Measurements from ENCODE around the gene LANCL2.
A peak's percentile ranks its signal among the peaks of the same experiment; 100 is the strongest.

Gene LANCL2

DNA sequence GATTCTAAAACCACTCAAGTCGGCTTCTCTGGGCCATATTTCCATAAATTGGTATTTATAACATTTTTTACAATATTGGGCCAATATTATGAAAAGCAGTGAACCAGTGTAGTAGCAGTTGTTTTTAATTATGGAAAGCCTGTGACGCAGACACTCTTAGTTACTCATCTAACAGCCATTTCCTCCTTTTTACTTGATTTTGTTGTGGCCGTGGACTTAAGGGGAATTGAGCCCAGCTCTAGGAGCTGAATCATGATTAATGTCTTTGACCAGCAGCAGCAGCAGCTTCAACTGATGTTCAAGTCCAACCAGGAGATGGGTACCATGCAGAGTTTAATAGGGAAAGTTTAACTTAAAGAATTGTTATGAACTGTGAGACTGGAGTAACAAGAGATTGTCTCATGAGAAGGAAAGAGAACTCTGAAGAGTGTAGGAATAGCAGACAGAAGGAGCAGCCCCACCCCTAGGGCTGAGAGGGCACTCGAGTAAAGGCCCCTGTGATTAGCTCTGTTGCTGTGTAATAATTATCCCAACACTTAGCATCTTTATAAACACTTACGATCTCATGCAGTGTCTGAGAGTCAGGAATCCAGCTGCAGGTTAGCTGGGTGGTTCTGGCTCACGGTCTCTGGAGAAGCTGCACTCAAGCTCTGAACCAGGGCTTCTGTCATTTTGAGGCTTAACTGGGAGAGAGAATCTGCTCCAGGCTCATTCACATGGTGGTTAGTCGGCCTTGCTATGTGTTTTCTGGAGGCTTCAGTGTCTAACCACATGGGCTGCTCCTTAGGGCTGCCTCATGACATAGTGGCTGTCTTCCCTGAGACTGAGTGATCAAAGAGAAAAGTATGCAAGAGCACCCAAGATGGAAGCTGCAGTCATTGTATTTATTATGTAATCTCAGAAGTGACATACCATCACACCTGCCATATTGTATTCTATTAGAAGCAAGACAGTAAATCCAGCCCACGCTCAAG is 4.6 kb downstream of the LANCL2 start:
- POLR2A ChIA-PET, result no interaction called here
- Histone ChIP-seq H3K9me3 (ENCODE audit: control extremely low read depth in 1 of 5, control insufficient read depth in 4 of 5, insufficient read depth in 2 of 5, low read depth in 1 of 5, low read length in 4 of 5) (no peaks in the 10 kb centered on the region), H3K4me3 (ENCODE audit: control insufficient read depth in 1 of 7, extremely low read depth in 1 of 7, insufficient read depth in 4 of 7, low read depth in 2 of 7, low read length in 6 of 7) (no peak overlapping the region), H3K36me3 (ENCODE audit: control insufficient read depth in 4 of 4, insufficient read depth in 4 of 4, low read length in 3 of 4) (no peaks in the 10 kb centered on the region), H3K27ac (ENCODE audit: insufficient read depth in 1 of 2, low read depth in 1 of 2, low read length in 2 of 2, poor library complexity in 1 of 2, severe bottlenecking in 2 of 2) (no peak overlapping the region), H3K27me3 (replicated peaks in 2 of 5; ENCODE audit: control insufficient read depth in 4 of 5, insufficient read depth in 5 of 5, low read length in 4 of 5) (no peaks in the 10 kb centered on the region), H3K4me1 (ENCODE audit: control extremely low read depth in 1 of 4, control insufficient read depth in 4 of 4, insufficient read depth in 4 of 4, low read length in 3 of 4) (peaks cover 6 to 16% (median 12%) of the 10 kb centered on the region in 4 experiments)
- 100% methylated on average over 5 of the region's 8 CpGs for WGBS (ENCODE audit: insufficient coverage)
- no peak for DNase-seq
- CTCF ChIA-PET, result interaction anchor here (0.8 to 0.9 kb wide), 2 partner anchors 61 to 694 kb away, joined by 3 to 4 read pairs; partner anchors contain the start of gene SUMF2

- Histone ChIP-seq H3K36me3 (ENCODE audit: control insufficient read depth in 4 of 4, insufficient read depth in 4 of 4, low read length in 3 of 4) (no peaks in the 10 kb centered on the region), H3K27me3 (replicated peaks in 2 of 5; ENCODE audit: control insufficient read depth in 4 of 5, insufficient read depth in 5 of 5, low read length in 4 of 5) (no peaks in the 10 kb centered on the region), H3K9me3 (ENCODE audit: control extremely low read depth in 1 of 5, control insufficient read depth in 4 of 5, insufficient read depth in 2 of 5, low read depth in 1 of 5, low read length in 4 of 5) (no peaks in the 10 kb centered on the region), H3K4me3 (ENCODE audit: control insufficient read depth in 1 of 7, extremely low read depth in 1 of 7, insufficient read depth in 4 of 7, low read depth in 2 of 7, low read length in 6 of 7) (no peak overlapping the region), H3K4me1 (ENCODE audit: control extremely low read depth in 1 of 4, control insufficient read depth in 4 of 4, insufficient read depth in 4 of 4, low read length in 3 of 4) (no peaks in the 10 kb centered on the region), H3K27ac (ENCODE audit: insufficient read depth in 1 of 2, low read depth in 1 of 2, low read length in 2 of 2, poor library complexity in 1 of 2, severe bottlenecking in 2 of 2) (no peak overlapping the region)
- DNase-seq, result no peak
- POLR2A ChIA-PET, result interaction anchor here (2.8 kb wide), 1 partner anchor 9 kb away, joined by 8 read pairs; the partner anchor contains the start of gene LANCL2
- WGBS (ENCODE audit: insufficient coverage), result no CpG with 5 or more reads among the region's 2 CpGs
- CTCF ChIA-PET, result interaction anchor here (1.0 kb wide), 1 partner anchor 41 kb away, joined by 3 read pairs; no protein-coding TSS in a partner anchor
Measured at GRCh38 chr7:55374213-55374612, 9.1 kb downstream of the LANCL2 start.

DNA sequence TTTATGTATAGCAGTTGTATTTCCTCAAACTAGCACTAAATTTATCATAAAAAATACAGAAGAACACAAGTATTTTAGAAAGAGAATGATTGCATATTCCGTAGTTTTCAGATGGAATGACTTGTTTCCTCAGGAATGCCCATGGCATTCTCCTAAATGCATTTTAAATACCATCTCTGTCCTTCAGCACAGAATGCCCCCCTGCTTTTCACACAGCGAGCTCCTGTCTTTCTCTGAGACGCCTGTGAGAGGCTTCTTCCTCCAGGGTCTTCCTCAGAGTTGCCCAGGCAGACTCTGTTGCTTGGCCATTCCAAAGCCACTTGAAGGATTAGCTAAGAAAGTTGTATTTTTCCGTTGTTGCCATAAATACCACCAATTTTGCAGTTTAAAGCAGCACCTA is 10.1 kb downstream of the LANCL2 start:
- Histone ChIP-seq H3K4me3 (ENCODE audit: control insufficient read depth in 1 of 7, extremely low read depth in 1 of 7, insufficient read depth in 4 of 7, low read depth in 2 of 7, low read length in 6 of 7) (no peak overlapping the region), H3K27ac (ENCODE audit: insufficient read depth in 1 of 2, low read depth in 1 of 2, low read length in 2 of 2, poor library complexity in 1 of 2, severe bottlenecking in 2 of 2) (no peak overlapping the region), H3K36me3 (ENCODE audit: control insufficient read depth in 4 of 4, insufficient read depth in 4 of 4, low read length in 3 of 4) (no peaks in the 10 kb centered on the region), H3K4me1 (ENCODE audit: control extremely low read depth in 1 of 4, control insufficient read depth in 4 of 4, insufficient read depth in 4 of 4, low read length in 3 of 4) (no peaks in the 10 kb centered on the region), H3K9me3 (ENCODE audit: control extremely low read depth in 1 of 5, control insufficient read depth in 4 of 5, insufficient read depth in 2 of 5, low read depth in 1 of 5, low read length in 4 of 5) (no peaks in the 10 kb centered on the region), H3K27me3 (replicated peaks in 2 of 5; ENCODE audit: control insufficient read depth in 4 of 5, insufficient read depth in 5 of 5, low read length in 4 of 5) (no peaks in the 10 kb centered on the region)
- DNase-seq, result no peak
- ChIA-PET POLR2A (interaction anchor here (2.8 kb wide), 1 partner anchor 10 kb away, joined by 8 read pairs; the partner anchor contains the start of gene LANCL2), CTCF (interaction anchor here (1.0 kb wide), 1 partner anchor 10 kb away, joined by 3 read pairs; the partner anchor contains the start of gene LANCL2)
- 93% methylated on average over 3 of the region's 4 CpGs for WGBS (ENCODE audit: insufficient coverage)

DNA sequence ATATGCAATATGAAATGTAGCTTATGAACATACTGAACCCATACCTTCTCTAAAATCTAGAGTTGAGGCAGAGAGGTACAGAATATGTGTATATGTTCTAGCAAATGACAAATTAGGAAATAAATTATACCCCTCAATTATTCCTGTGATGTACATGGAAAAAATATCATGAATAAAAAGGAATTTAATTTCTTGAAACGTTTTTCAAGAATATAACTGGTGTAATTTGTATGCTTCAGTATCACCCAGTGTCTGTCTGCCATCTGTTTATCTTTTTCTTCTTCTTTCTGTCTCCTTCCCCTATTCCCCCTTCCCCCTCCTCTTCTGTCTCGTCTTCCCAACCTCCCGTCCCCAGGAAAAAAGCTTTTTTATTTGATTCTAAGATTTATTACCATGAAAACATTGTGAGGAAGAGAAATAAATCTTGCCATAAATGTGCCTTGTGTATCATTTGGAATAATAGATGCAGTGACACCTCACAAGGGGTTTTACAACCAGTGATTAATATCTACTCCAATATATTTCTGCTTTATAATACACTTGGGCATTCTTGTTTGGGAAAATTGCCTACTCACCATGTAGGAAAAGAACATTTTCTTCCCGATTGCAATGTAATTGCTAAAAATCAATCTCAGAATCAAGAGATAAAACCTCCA is 12.2 kb downstream of the LANCL2 start:
- no peaks in the 10 kb centered on the region for H3K4me1 ChIP-seq (ENCODE audit: control extremely low read depth in 1 of 4, control insufficient read depth in 4 of 4, insufficient read depth in 4 of 4, low read length in 3 of 4)
- H3K27me3 ChIP-seq (replicated peaks in 2 of 5; ENCODE audit: control insufficient read depth in 4 of 5, insufficient read depth in 5 of 5, low read length in 4 of 5), result no peaks in the 10 kb centered on the region
- H3K27ac ChIP-seq (ENCODE audit: insufficient read depth in 1 of 2, low read depth in 1 of 2, low read length in 2 of 2, poor library complexity in 1 of 2, severe bottlenecking in 2 of 2), result no peak overlapping the region
- CTCF ChIA-PET, result interaction anchor here (1.2 to 1.3 kb wide), 2 partner anchors 11 to 55 kb away, joined by 3 to 4 read pairs; no protein-coding TSS in a partner anchor
- H3K36me3 ChIP-seq (ENCODE audit: control insufficient read depth in 4 of 4, insufficient read depth in 4 of 4, low read length in 3 of 4), result no peaks in the 10 kb centered on the region
- no CpG with 5 or more reads among the region's 4 CpGs for WGBS (ENCODE audit: insufficient coverage)
- no peaks in the 10 kb centered on the region for H3K9me3 ChIP-seq (ENCODE audit: control extremely low read depth in 1 of 5, control insufficient read depth in 4 of 5, insufficient read depth in 2 of 5, low read depth in 1 of 5, low read length in 4 of 5)
- POLR2A ChIA-PET, result no interaction called here
- H3K4me3 ChIP-seq (ENCODE audit: control insufficient read depth in 1 of 7, extremely low read depth in 1 of 7, insufficient read depth in 4 of 7, low read depth in 2 of 7, low read length in 6 of 7), result no peak overlapping the region
- DNase-seq, result no peak

- peaks cover 0 to 3% (median 0%) of the 10 kb centered on the region in 5 experiments for H3K9me3 ChIP-seq (ENCODE audit: control extremely low read depth in 1 of 5, control insufficient read depth in 4 of 5, insufficient read depth in 2 of 5, low read depth in 1 of 5, low read length in 4 of 5)
- peak in 1 of 3 donors; percentile 26 for DNase-seq
- no CpG with 5 or more reads among the region's 3 CpGs for WGBS (ENCODE audit: insufficient coverage)
- CTCF ChIA-PET, result no interaction called here
- H3K27me3 ChIP-seq (replicated peaks in 2 of 5; ENCODE audit: control insufficient read depth in 4 of 5, insufficient read depth in 5 of 5, low read length in 4 of 5), result no peaks in the 10 kb centered on the region
- POLR2A ChIA-PET, result no interaction called here
- H3K4me1 ChIP-seq (ENCODE audit: control extremely low read depth in 1 of 4, control insufficient read depth in 4 of 4, insufficient read depth in 4 of 4, low read length in 3 of 4), result no peaks in the 10 kb centered on the region
- no peaks in the 10 kb centered on the region for H3K36me3 ChIP-seq (ENCODE audit: control insufficient read depth in 4 of 4, insufficient read depth in 4 of 4, low read length in 3 of 4)
- no peak overlapping the region for H3K27ac ChIP-seq (ENCODE audit: insufficient read depth in 1 of 2, low read depth in 1 of 2, low read length in 2 of 2, poor library complexity in 1 of 2, severe bottlenecking in 2 of 2)
- no peak overlapping the region for H3K4me3 ChIP-seq (ENCODE audit: control insufficient read depth in 1 of 7, extremely low read depth in 1 of 7, insufficient read depth in 4 of 7, low read depth in 2 of 7, low read length in 6 of 7)
Measured at GRCh38 chr7:55379285-55379684, 14.1 kb downstream of the LANCL2 start.

DNA sequence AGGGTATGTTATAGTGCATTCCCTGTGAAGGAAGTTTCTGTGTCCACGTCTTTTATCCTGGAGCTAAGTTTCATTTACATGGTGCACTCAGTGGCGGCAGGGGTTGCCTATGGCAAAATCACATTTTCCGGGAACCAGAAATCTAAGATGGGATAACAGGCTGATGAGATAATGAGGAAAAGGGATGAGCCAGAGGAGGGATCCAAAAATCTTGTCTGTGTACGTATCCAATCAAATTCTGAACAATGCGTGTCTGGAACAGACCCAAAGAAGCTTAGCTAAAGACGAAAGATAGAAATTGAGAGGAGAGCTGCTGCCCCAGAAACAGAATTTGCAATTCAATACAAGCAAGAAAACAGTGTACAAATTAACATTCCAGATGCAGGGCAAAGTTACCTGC is 16.1 kb downstream of the LANCL2 start:
- no peak for DNase-seq
- Histone ChIP-seq H3K9me3 (ENCODE audit: control extremely low read depth in 1 of 5, control insufficient read depth in 4 of 5, insufficient read depth in 2 of 5, low read depth in 1 of 5, low read length in 4 of 5) (peaks cover 0 to 11% (median under 1%) of the 10 kb centered on the region in 5 experiments), H3K27me3 (replicated peaks in 2 of 5; ENCODE audit: control insufficient read depth in 4 of 5, insufficient read depth in 5 of 5, low read length in 4 of 5) (no peaks in the 10 kb centered on the region), H3K4me1 (ENCODE audit: control extremely low read depth in 1 of 4, control insufficient read depth in 4 of 4, insufficient read depth in 4 of 4, low read length in 3 of 4) (no peaks in the 10 kb centered on the region), H3K27ac (ENCODE audit: insufficient read depth in 1 of 2, low read depth in 1 of 2, low read length in 2 of 2, poor library complexity in 1 of 2, severe bottlenecking in 2 of 2) (no peak overlapping the region), H3K4me3 (ENCODE audit: control insufficient read depth in 1 of 7, extremely low read depth in 1 of 7, insufficient read depth in 4 of 7, low read depth in 2 of 7, low read length in 6 of 7) (no peak overlapping the region), H3K36me3 (ENCODE audit: control insufficient read depth in 4 of 4, insufficient read depth in 4 of 4, low read length in 3 of 4) (no peaks in the 10 kb centered on the region)
- POLR2A ChIA-PET, result no interaction called here
- 95% methylated on average over 6 of the region's 6 CpGs for WGBS (ENCODE audit: insufficient coverage)
- CTCF ChIA-PET, result interaction anchor here (0.8 kb wide), 1 partner anchor 10 kb away, joined by 4 read pairs; no protein-coding TSS in a partner anchor

Measured in common myeloid progenitor, CD34-positive (primary cell).